Parathyroid adenoma (tissue), 2 donors: ENCODE data around the gene SIX5.

Source experiments
- H2AFZ ChIP-seq: fragments of 300-600 bp; sonication (generic); one replicate; pipeline ENCODE4 v1.7.0; 2017; ENCODE audit warnings: antibody characterized with exemption, mild to moderate bottlenecking
- H3K27ac ChIP-seq: fragments of 300-600 bp; sonication (generic); one replicate; pipeline ENCODE4 v1.7.0; 2017
- H3K27me3 ChIP-seq: fragments of 300-600 bp; sonication (generic); one replicate; pipeline ENCODE4 v1.7.0; 2017; ENCODE audit warnings: low read length; ENCODE audit not compliant: control insufficient read depth, insufficient read depth
- H3K36me3 ChIP-seq: fragments of 300-600 bp; sonication (generic); one replicate; pipeline ENCODE4 v1.7.0; 2017; ENCODE audit warnings: low read length; ENCODE audit not compliant: control insufficient read depth, insufficient read depth
- H3K4me1 ChIP-seq: fragments of 300-600 bp; sonication (generic); one replicate; pipeline ENCODE4 v1.7.0; 2017; ENCODE audit warnings: control low read depth
- H3K4me2 ChIP-seq: fragments of 300-600 bp; sonication (generic); one replicate; pipeline ENCODE4 v1.7.0; 2017; ENCODE audit warnings: low read length
- H3K4me3 ChIP-seq: fragments of 300-600 bp; sonication (generic); one replicate; pipeline ENCODE4 v1.7.0; 2017; ENCODE audit warnings: low read depth, low read length
- H3K79me2 ChIP-seq: fragments of 300-600 bp; sonication (generic); one replicate; pipeline ENCODE4 v1.7.0; 2017; ENCODE audit warnings: control low read depth
- H3K9ac ChIP-seq: fragments of 300-600 bp; sonication (generic); one replicate; pipeline ENCODE4 v1.7.0; 2017; ENCODE audit warnings: mild to moderate bottlenecking
- H3K9me3 ChIP-seq: fragments of 300-600 bp; sonication (generic); one replicate; pipeline ENCODE4 v1.7.0; 2017; ENCODE audit warnings: low read length; ENCODE audit not compliant: control insufficient read depth
- CTCF ChIP-seq: fragments of 300-600 bp; sonication (generic); IDR thresholded peaks from one replicate; pipeline ENCODE4 v1.7.0; 2017; ENCODE audit warnings: antibody characterized with exemption, mild to moderate bottlenecking
- donor health status: primary hyperparathyroidism.

The SIX5 gene

GRCh38 chr19:45781214-45782161 is 12.4 kb upstream of the SIX5 start:
- TF ChIP-seq CTCF: no peak
- Histone ChIP-seq H3K4me3 (no peak overlapping the region), H3K27ac (no peak overlapping the region), H3K9ac (no peak overlapping the region), H3K36me3 (no peaks in the 10 kb centered on the region), H3K4me2 (no peak overlapping the region), H3K79me2 (peaks cover 2% of the 10 kb centered on the region), H3K27me3 (no peaks in the 10 kb centered on the region), H3K4me1 (peaks cover 10% of the 10 kb centered on the region), H2AFZ (no peak overlapping the region), H3K9me3 (no peaks in the 10 kb centered on the region)

- no peak overlapping the region for H3K27ac ChIP-seq
- no peak overlapping the region for H3K4me2 ChIP-seq
- no peaks in the 10 kb centered on the region for H3K27me3 ChIP-seq
- no peaks in the 10 kb centered on the region for H3K36me3 ChIP-seq
- no peak for TF ChIP-seq CTCF
- H2AFZ ChIP-seq: no peak overlapping the region
- H3K4me1 ChIP-seq: peaks cover 10% of the 10 kb centered on the region
- peaks cover 2% of the 10 kb centered on the region for H3K79me2 ChIP-seq
- H3K9me3 ChIP-seq: no peaks in the 10 kb centered on the region
- H3K9ac ChIP-seq: no peak overlapping the region
- no peak overlapping the region for H3K4me3 ChIP-seq
These were observed 11.6 kb upstream of the SIX5 start for GRCh38 chr19:45780448-45781213.

- no peak for TF ChIP-seq CTCF
- Histone ChIP-seq H3K4me1 (peaks cover 10% of the 10 kb centered on the region), H3K79me2 (peaks cover 2% of the 10 kb centered on the region), H3K4me3 (no peak overlapping the region), H3K4me2 (peak overlapping the region; percentile 2), H3K36me3 (no peaks in the 10 kb centered on the region), H3K9me3 (no peaks in the 10 kb centered on the region), H3K27ac (no peak overlapping the region), H3K27me3 (no peaks in the 10 kb centered on the region), H3K9ac (no peak overlapping the region), H2AFZ (no peak overlapping the region)
These were observed 11.0 kb upstream of the SIX5 start for GRCh38 chr19:45780146-45780447.

GRCh38 chr19:45779231-45780145 is 10.4 kb upstream of the SIX5 start:
- H3K36me3 ChIP-seq: no peaks in the 10 kb centered on the region
- H3K27me3 ChIP-seq: no peaks in the 10 kb centered on the region
- H3K27ac ChIP-seq: no peak overlapping the region
- H3K9me3 ChIP-seq: no peaks in the 10 kb centered on the region
- H3K79me2 ChIP-seq: peaks cover 2% of the 10 kb centered on the region
- peak overlapping the region; percentile 8 for H3K4me3 ChIP-seq
- no peak overlapping the region for H3K9ac ChIP-seq
- no peak overlapping the region for H2AFZ ChIP-seq
- H3K4me2 ChIP-seq: peak overlapping the region; percentile 59
- no peak for TF ChIP-seq CTCF
- peaks cover 10% of the 10 kb centered on the region for H3K4me1 ChIP-seq
